ENCODE measurements around the gene LRRC3. TPM values are rescaled to one million over a fixed set of nuclear protein-coding genes. Genes with fewer than 3 reads are reported as not detected.

LRRC3 gene
- total RNA-seq, 1 experiment from 2014 or later, result 0.48 TPM

GRCh38 chr21:44425895-44426662 lies 29.2 kb upstream of the LRRC3 start:
- H3F3A ChIP-seq (ENCODE audit: insufficient read depth, low read depth), result no peaks in the 10 kb centered on the region
- H3K9me2 ChIP-seq (ENCODE audit: insufficient read depth), result no peaks in the 10 kb centered on the region
- no peak for TF ChIP-seq CTCF (conservative IDR thresholded peaks at IDR 0.05)
- TF ChIP-seq EZH2 (IDR thresholded peaks at IDR 0.05; ENCODE audit: low read depth), result no peak
- H3K4me3 ChIP-seq, result no peak overlapping the region
- no peak overlapping the region for H2AFZ ChIP-seq
- H3K79me2 ChIP-seq (ENCODE audit: low read depth), result no peaks in the 10 kb centered on the region
- H4K20me1 ChIP-seq (ENCODE audit: insufficient read depth), result no peaks in the 10 kb centered on the region
- ChIA-PET POLR2A (ENCODE audit: unreplicated experiment) (no interaction called here), CTCF (no interaction called here)
- H3K9me3 ChIP-seq (ENCODE audit: insufficient read depth, low read depth), result no peaks in the 10 kb centered on the region
- no peaks in the 10 kb centered on the region for H3K4me1 ChIP-seq (replicated peaks; ENCODE audit: insufficient read depth)
- H3K27ac ChIP-seq, result no peak overlapping the region
- H3K27me3 ChIP-seq (ENCODE audit: insufficient read depth, low read depth), result peaks cover 25% of the 10 kb centered on the region
- intact Hi-C loops (cut with micrococcal nuclease; ENCODE audit: unreplicated experiment), result no loop called here
- no peak overlapping the region for H3K4me2 ChIP-seq
- no peaks in the 10 kb centered on the region for H3K36me3 ChIP-seq (ENCODE audit: low read depth)
- no peak for DNase-seq
- BruUV-seq (replicated peaks), result no TSS peak

- no peaks in the 10 kb centered on the region for H3K36me3 ChIP-seq (ENCODE audit: low read depth)
- no peak for DNase-seq
- H3K27ac ChIP-seq, result no peak overlapping the region
- BruUV-seq (replicated peaks), result no TSS peak
- no peak overlapping the region for H2AFZ ChIP-seq
- H3K9me3 ChIP-seq (ENCODE audit: insufficient read depth, low read depth), result no peaks in the 10 kb centered on the region
- POLR2A ChIA-PET (ENCODE audit: unreplicated experiment), result no interaction called here
- peaks cover 25% of the 10 kb centered on the region for H3K27me3 ChIP-seq (ENCODE audit: insufficient read depth, low read depth)
- no peaks in the 10 kb centered on the region for H3K79me2 ChIP-seq (ENCODE audit: low read depth)
- H3F3A ChIP-seq (ENCODE audit: insufficient read depth, low read depth), result no peaks in the 10 kb centered on the region
- no peak for TF ChIP-seq EZH2 (IDR thresholded peaks at IDR 0.05; ENCODE audit: low read depth)
- no peak for TF ChIP-seq CTCF (conservative IDR thresholded peaks at IDR 0.05)
- H3K4me2 ChIP-seq, result no peak overlapping the region
- no peaks in the 10 kb centered on the region for H3K9me2 ChIP-seq (ENCODE audit: insufficient read depth)
- H3K4me3 ChIP-seq, result no peak overlapping the region
- intact Hi-C loops (cut with micrococcal nuclease; ENCODE audit: unreplicated experiment), result no loop called here
- no peaks in the 10 kb centered on the region for H3K4me1 ChIP-seq (replicated peaks; ENCODE audit: insufficient read depth)
- CTCF ChIA-PET, result no interaction called here
- no peaks in the 10 kb centered on the region for H4K20me1 ChIP-seq (ENCODE audit: insufficient read depth)
Measured at GRCh38 chr21:44426663-44427191, 28.6 kb upstream of the LRRC3 start.

GRCh38 chr21:44427241-44428120 lies 27.8 kb upstream of the LRRC3 start:
- Histone ChIP-seq H2AFZ (no peak overlapping the region), H3K4me1 (replicated peaks; ENCODE audit: insufficient read depth) (no peaks in the 10 kb centered on the region), H3K4me3 (no peak overlapping the region), H3K4me2 (no peak overlapping the region), H3K79me2 (ENCODE audit: low read depth) (no peaks in the 10 kb centered on the region), H3F3A (ENCODE audit: insufficient read depth, low read depth) (no peaks in the 10 kb centered on the region), H3K9me2 (ENCODE audit: insufficient read depth) (no peaks in the 10 kb centered on the region), H3K9me3 (ENCODE audit: insufficient read depth, low read depth) (no peaks in the 10 kb centered on the region), H3K27ac (no peak overlapping the region), H3K36me3 (ENCODE audit: low read depth) (no peaks in the 10 kb centered on the region), H3K27me3 (ENCODE audit: insufficient read depth, low read depth) (peaks cover 20% of the 10 kb centered on the region), H4K20me1 (ENCODE audit: insufficient read depth) (no peaks in the 10 kb centered on the region)
- DNase-seq, result no peak
- POLR2A ChIA-PET (ENCODE audit: unreplicated experiment), result no interaction called here
- intact Hi-C loops (cut with micrococcal nuclease; ENCODE audit: unreplicated experiment), result no loop called here
- no TSS peak for BruUV-seq (replicated peaks)
- CTCF ChIA-PET, result no interaction called here
- TF ChIP-seq CTCF (conservative IDR thresholded peaks at IDR 0.05) (no peak), EZH2 (IDR thresholded peaks at IDR 0.05; ENCODE audit: low read depth) (no peak)
